ENCODE data around the gene PI4KB. TPM values are rescaled to one million over a fixed set of nuclear protein-coding genes. Genes with fewer than 3 reads are reported as not detected.

The PI4KB gene
- total and polyA plus RNA-seq, 2 of the 13 experiments (the other 11 are each of a cell fraction or from before 2014, with no cell fraction given), result 19.5 to 29.3 TPM

DNA sequence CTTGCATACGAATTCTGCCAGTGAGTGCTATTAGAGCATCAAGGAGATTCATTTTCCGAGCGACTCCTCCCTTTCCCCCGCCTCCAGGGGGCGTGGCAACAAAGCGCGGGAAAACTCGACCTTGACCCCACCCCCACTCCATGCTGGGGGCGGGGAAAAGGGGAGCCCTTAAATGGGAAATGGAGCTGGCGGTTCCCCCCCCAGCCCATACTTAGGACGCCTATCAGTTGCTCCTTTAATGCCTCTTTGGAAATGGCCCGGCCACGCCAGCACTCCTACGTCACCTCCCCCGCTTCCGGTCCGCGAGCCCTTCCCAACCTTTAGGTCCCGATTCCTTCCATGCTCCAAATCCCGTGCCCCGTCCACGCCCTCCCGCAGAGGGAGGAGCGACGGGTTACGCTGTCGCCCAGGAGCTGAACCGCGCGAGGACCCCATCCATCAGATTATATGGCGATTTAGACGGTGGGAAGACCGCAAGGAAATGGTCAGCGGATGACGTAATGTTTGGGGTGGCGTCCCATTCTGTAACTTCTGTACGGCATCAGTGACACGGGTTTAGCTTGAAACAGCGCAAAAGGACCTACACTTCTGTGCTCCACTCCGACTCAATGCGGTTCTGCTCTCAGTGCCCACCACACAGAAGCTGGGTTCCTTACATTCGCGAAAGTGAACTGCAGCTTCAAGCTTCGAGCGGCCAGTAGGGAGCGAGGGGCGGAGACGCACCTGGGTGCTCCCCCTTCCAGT is 45.8 kb downstream of the PI4KB start (continued):
- TF ChIP-seq, protein P1, sequence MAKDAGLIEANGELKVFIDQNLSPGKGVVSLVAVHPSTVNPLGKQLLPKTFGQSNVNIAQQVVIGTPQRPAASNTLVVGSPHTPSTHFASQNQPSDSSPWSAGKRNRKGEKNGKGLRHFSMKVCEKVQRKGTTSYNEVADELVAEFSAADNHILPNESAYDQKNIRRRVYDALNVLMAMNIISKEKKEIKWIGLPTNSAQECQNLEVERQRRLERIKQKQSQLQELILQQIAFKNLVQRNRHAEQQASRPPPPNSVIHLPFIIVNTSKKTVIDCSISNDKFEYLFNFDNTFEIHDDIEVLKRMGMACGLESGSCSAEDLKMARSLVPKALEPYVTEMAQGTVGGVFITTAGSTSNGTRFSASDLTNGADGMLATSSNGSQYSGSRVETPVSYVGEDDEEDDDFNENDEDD (CRISPR knock-in tag; IDR thresholded peaks at IDR 0.05; ENCODE audit: borderline replicate concordance), result peak; percentile 98
- peak; percentile 55; the same call in 1 of the 2 replicates for TF ChIP-seq SSRP1 (CRISPR knock-in tag; IDR thresholded peaks at IDR 0.05)
- TF ChIP-seq, protein P2, sequence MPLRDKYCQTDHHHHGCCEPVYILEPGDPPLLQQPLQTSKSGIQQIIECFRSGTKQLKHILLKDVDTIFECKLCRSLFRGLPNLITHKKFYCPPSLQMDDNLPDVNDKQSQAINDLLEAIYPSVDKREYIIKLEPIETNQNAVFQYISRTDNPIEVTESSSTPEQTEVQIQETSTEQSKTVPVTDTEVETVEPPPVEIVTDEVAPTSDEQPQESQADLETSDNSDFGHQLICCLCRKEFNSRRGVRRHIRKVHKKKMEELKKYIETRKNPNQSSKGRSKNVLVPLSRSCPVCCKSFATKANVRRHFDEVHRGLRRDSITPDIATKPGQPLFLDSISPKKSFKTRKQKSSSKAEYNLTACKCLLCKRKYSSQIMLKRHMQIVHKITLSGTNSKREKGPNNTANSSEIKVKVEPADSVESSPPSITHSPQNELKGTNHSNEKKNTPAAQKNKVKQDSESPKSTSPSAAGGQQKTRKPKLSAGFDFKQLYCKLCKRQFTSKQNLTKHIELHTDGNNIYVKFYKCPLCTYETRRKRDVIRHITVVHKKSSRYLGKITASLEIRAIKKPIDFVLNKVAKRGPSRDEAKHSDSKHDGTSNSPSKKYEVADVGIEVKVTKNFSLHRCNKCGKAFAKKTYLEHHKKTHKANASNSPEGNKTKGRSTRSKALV (CRISPR knock-in tag; IDR thresholded peaks at IDR 0.05), result peak; percentile 39; the same call in 1 of the 2 replicates
- TF ChIP-seq ZNF83 (CRISPR knock-in tag; IDR thresholded peaks at IDR 0.05; ENCODE audit: borderline replicate concordance), result peak; percentile 46; the same call in 1 of the 2 replicates
- peak; percentile 55; the same call in 1 of the 2 replicates for TF ChIP-seq SMAD1 (CRISPR knock-in tag; IDR thresholded peaks at IDR 0.05; ENCODE audit: borderline replicate concordance, low read depth)
- peak; percentile 89; the same call in 1 of the 2 replicates for TF ChIP-seq ZNF552 (CRISPR knock-in tag; IDR thresholded peaks at IDR 0.05; ENCODE audit: borderline replicate concordance)
- peak; percentile 21; the same call in 1 of the 2 replicates for TF ChIP-seq ZFP37 (CRISPR knock-in tag; IDR thresholded peaks at IDR 0.05; ENCODE audit: borderline replicate concordance)
- TF ChIP-seq ZNF34 (CRISPR knock-in tag; IDR thresholded peaks at IDR 0.05; ENCODE audit: borderline replicate concordance), result peak; percentile 78; the same call in 1 of the 2 replicates
- 0 out of 2 replicates have a peak, but pooled peaks have one; percentile 14 for TF ChIP-seq ZNF331 (CRISPR knock-in tag; IDR thresholded peaks at IDR 0.05)
- peak; percentile 41; the same call in 1 of the 2 replicates for TF ChIP-seq ZNF136 (CRISPR knock-in tag; IDR thresholded peaks at IDR 0.05; ENCODE audit: low read depth)
- TF ChIP-seq, protein P3, sequence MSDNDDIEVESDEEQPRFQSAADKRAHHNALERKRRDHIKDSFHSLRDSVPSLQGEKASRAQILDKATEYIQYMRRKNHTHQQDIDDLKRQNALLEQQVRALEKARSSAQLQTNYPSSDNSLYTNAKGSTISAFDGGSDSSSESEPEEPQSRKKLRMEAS (IDR thresholded peaks at IDR 0.05), result peak; percentile 80
- 0 out of 2 replicates have a peak, but pooled peaks have one; percentile 44 for TF ChIP-seq SMAD3 (CRISPR knock-in tag; IDR thresholded peaks at IDR 0.05)
- TF ChIP-seq, protein P4, sequence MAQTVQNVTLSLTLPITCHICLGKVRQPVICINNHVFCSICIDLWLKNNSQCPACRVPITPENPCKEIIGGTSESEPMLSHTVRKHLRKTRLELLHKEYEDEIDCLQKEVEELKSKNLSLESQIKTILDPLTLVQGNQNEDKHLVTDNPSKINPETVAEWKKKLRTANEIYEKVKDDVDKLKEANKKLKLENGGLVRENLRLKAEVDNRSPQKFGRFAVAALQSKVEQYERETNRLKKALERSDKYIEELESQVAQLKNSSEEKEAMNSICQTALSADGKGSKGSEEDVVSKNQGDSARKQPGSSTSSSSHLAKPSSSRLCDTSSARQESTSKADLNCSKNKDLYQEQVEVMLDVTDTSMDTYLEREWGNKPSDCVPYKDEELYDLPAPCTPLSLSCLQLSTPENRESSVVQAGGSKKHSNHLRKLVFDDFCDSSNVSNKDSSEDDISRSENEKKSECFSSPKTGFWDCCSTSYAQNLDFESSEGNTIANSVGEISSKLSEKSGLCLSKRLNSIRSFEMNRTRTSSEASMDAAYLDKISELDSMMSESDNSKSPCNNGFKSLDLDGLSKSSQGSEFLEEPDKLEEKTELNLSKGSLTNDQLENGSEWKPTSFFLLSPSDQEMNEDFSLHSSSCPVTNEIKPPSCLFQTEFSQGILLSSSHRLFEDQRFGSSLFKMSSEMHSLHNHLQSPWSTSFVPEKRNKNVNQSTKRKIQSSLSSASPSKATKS (CRISPR knock-in tag; IDR thresholded peaks at IDR 0.05), result no peak
- TF ChIP-seq KMT2A (CRISPR knock-in tag; IDR thresholded peaks at IDR 0.05), result peak; percentile 6; the same call in 1 of the 2 replicates
- peak; percentile 75; the same call in 1 of the 2 replicates for TF ChIP-seq GATAD1 (CRISPR knock-in tag; IDR thresholded peaks at IDR 0.05)
- TF ChIP-seq ZFP82 (CRISPR knock-in tag; IDR thresholded peaks at IDR 0.05; ENCODE audit: borderline replicate concordance), result 0 out of 2 replicates have a peak, but pooled peaks have one; percentile 15
- peak; percentile 75 for TF ChIP-seq JUND (CRISPR knock-in tag; IDR thresholded peaks at IDR 0.05)
- peak; percentile 68 for TF ChIP-seq PHF8 (CRISPR knock-in tag; IDR thresholded peaks at IDR 0.05)
- peak; percentile 62 for TF ChIP-seq GATAD2A (CRISPR knock-in tag; IDR thresholded peaks at IDR 0.05)
- TF ChIP-seq RFXANK (CRISPR knock-in tag; IDR thresholded peaks at IDR 0.05), result 0 out of 2 replicates have a peak, but pooled peaks have one; percentile 54
- TF ChIP-seq SRF (IDR thresholded peaks at IDR 0.05; ENCODE audit: low read depth, low read length), result peak; percentile 76; the same call in 1 of the 2 replicates
- TF ChIP-seq MTA3 (CRISPR knock-in tag; IDR thresholded peaks at IDR 0.05), result no peak
- TF ChIP-seq ZNF350 (CRISPR knock-in tag; IDR thresholded peaks at IDR 0.05; ENCODE audit: borderline replicate concordance, low read depth), result peak; percentile 79
- TF ChIP-seq NR2F1 (CRISPR knock-in tag; IDR thresholded peaks at IDR 0.05), result peak in 1 of 2 experiments; percentile 83; a peak in 2 of 4 replicates
- TF ChIP-seq GLI4 (CRISPR knock-in tag; IDR thresholded peaks at IDR 0.05; ENCODE audit: borderline replicate concordance), result 0 out of 2 replicates have a peak, but pooled peaks have one; percentile 94

Measured in HepG2 (cell line).